Bronchial epithelial cell (primary cell): ENCODE data around the gene C2orf72. TPM values are rescaled to one million over a fixed set of nuclear protein-coding genes. Genes with fewer than 3 reads are reported as not detected.

Source experiments
- DNase-seq: peaks from one replicate; pipeline ENCODE4 v3.0.0-alpha.2; 2010; ENCODE audit warnings: low read depth
- FAIRE-seq: peaks from 2 replicates; lab custom pipeline; 2011; peaks lifted over from hg19 to GRCh38; lab: Jason Lieb, UNC
- H3K27me3 ChIP-seq: 2 replicates; pipeline ENCODE4 v1.5.1; 2011; ENCODE audit warnings: low read length; ENCODE audit not compliant: control insufficient read depth, insufficient read depth
- H3K36me3 ChIP-seq: 2 replicates; pipeline ENCODE4 v1.5.1; 2011; ENCODE audit warnings: low read length; ENCODE audit not compliant: control insufficient read depth, insufficient read depth
- H3K4me3 ChIP-seq: 2 replicates; pipeline ENCODE4 v1.5.1; 2011; ENCODE audit warnings: mild to moderate bottlenecking, low read depth, low read length, control low read depth
- CTCF ChIP-seq: IDR thresholded peaks from 2 replicates; pipeline ENCODE4 v1.5.1; 2011; ENCODE audit warnings: mild to moderate bottlenecking, moderate library complexity, low read length, control low read depth, inconsistent platforms; ENCODE audit not compliant: insufficient read depth, severe bottlenecking
- total RNA-seq: library from RNA; depleted of rRNA; stranded (reverse); fragments of >200 nt; gene quantifications from 2 replicates; pipeline ENCODE4 v1.2.1, GENCODE V29; 2014

The C2orf72 gene
- total RNA-seq: under 0.01 TPM in 1 of 2 replicates, not detected in the other

DNA sequence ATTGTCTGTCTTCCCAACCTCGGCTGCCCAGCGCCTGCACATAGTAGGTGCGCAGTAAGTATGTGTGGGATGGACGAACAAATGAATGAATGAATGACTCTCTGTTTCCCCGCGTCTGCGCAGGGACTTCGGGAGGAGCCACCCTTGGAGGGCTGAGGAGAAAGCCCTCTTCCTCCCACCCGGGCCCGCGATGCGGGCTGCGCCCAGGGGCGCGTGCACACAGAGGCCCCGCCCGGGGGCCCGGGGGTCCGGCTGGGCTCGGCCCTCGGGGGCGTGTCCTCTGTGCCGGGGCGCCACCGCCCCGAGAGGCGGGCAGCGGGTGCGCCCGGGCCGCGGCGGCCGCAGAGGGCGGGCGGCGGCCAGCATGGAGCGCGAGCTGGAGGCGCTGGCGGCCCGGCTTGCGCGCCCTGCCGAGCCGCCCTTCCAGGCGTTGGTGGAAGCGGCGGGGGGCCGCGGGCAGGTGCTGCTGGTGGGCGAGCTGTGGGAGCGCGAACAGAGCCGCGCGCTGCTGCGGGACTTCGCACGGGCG lies at the start of gene C2orf72:
Gene C2orf72, plus strand, starts transcription at position 322 of the 529 bp plus-strand sequence. Its CDS starts 43 bp downstream, at position 365.
- peaks cover 21% of the 10 kb centered on the region for H3K27me3 ChIP-seq
- no peak within 1 kb of the TSS for H3K4me3 ChIP-seq
- H3K36me3 ChIP-seq: no peaks in the 10 kb centered on the region
- DNase-seq: no peak
- FAIRE-seq: no peak
- TF ChIP-seq CTCF: no peak

DNA sequence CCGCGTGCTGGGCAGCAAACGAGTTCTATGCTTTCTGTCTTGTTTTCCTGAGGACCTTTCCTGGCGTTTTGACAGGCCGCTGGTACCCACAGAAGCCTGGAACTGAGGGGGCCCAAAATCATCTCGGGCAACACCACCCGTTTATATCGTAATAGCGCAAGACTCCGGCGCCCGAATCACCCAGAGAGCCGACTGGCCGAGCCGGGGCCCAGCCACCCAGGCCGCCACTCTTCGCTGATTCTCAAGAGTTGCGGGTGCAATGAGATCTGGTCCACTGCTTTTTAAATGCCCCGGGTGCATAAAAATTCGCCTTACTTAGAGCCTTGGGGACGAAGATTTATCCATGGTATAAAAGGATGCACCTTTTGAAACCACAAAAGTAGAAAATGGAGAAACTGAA lies 47.6 kb upstream of the C2orf72 start:
- FAIRE-seq (no peak), DNase-seq (no peak)

DNA sequence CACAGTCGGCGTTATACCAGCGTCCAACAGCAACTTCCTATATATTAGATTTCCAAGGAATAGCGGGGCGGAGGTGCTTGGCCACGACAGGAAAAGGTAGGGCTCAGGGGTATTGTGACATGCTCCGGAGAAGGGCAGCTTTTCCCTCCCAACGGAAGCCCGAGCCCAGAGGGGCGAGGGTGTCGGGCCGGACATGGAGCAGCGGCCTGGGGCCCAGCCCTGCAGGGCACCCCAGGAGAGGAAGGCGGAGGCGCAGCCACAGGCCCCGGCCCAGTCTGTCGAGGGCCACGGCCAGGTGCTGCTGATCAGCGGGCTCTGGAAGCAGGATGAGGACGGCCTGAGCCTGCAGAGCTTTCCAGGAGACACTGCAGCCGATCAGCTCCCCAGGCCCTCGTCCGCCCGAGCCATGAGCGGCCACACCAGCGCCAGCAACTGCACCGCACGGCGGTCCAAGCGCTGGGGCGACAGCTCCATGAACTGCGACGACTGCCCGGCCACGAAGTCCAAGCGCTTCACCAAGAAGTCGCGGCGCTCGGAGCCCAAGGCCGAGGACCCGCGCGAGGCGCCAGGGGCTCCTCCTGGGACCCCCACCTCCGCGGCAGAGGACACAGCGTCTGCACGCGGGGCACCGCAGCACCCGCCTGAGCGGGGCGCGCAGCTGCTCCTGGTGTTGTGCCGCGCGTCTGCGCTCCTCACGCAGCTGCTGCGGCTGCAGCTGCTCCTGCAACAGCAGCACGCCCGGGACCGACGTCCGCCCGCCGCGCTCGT lies 47.0 kb upstream of the C2orf72 start:
- TF ChIP-seq CTCF: no peak
- Histone ChIP-seq H3K36me3 (no peaks in the 10 kb centered on the region), H3K27me3 (peaks cover 7% of the 10 kb centered on the region), H3K4me3 (no peak overlapping the region)
- DNase-seq (no peak), FAIRE-seq (no peak)

More for the DNA sequence above, 47.6 kb upstream of the C2orf72 start:
- TF ChIP-seq CTCF: no peak
- H3K36me3 ChIP-seq: no peaks in the 10 kb centered on the region
- H3K4me3 ChIP-seq: no peak overlapping the region
- H3K27me3 ChIP-seq: peaks cover 7% of the 10 kb centered on the region

- Histone ChIP-seq H3K27me3 (peaks cover 7% of the 10 kb centered on the region), H3K4me3 (no peak overlapping the region), H3K36me3 (no peaks in the 10 kb centered on the region)
- TF ChIP-seq CTCF: no peak
- DNase-seq: no peak
- FAIRE-seq: no peak
Observed at GRCh38 chr2:230990899-230991150, 46.5 kb upstream of the C2orf72 start.

GRCh38 chr2:230991598-230991997 lies 45.7 kb upstream of the C2orf72 start:
- peaks cover 5% of the 10 kb centered on the region for H3K27me3 ChIP-seq
- no peaks in the 10 kb centered on the region for H3K36me3 ChIP-seq
- FAIRE-seq (no peak), DNase-seq (no peak)
- TF ChIP-seq CTCF: no peak
- no peak overlapping the region for H3K4me3 ChIP-seq

DNA sequence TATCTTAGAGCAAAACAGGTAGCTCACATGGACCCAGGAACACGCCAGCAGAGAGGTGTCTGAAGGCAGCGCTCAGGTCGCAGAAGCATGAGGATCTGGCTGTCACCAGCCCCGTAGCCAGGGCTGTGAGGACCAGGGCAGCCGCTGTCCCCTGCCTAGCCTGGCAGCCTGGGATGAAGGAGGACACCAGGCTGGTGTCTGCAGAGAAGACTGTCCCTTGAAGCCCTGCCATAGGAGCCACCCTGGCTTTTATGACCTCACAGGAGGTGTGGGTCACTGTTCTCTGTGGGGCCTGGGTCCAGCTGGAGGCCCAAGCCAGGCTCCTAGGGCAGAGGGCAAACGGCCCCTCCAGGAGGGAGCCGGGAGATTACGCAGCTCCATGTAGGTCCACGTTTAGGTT lies 41.5 kb upstream of the C2orf72 start, which contains the start of gene SPATA3:
Gene SPATA3, plus strand, starts transcription at position 301 of the 400 bp plus-strand sequence. CDS start 113 bp downstream, outside the sequence.
- DNase-seq (no peak), FAIRE-seq (no peak)
- TF ChIP-seq CTCF: no peak
- Histone ChIP-seq H3K36me3 (no peaks in the 10 kb centered on the region), H3K27me3 (no peaks in the 10 kb centered on the region), H3K4me3 (no peak within 1 kb of the TSS)
